Colonic mucosa (tissue), 4 donors: ENCODE measurements around the gene C1orf94. TPM values are rescaled to one million over a fixed set of nuclear protein-coding genes. Genes with fewer than 3 reads are reported as not detected.

Source experiments
- DNase-seq: peaks from one replicate; pipeline ENCODE4 v3.0.0-alpha.2; 2020
- H3K27ac ChIP-seq: fragments of 200-600 bp; one replicate; pipeline ENCODE4 v1.8.0; 2021
- H3K27me3 ChIP-seq: fragments of 200-600 bp; one replicate; pipeline ENCODE4 v1.8.0; 2021
- H3K36me3 ChIP-seq: fragments of 200-600 bp; one replicate; pipeline ENCODE4 v1.8.0; 2021
- H3K4me1 ChIP-seq: fragments of 200-600 bp; one replicate; pipeline ENCODE4 v1.8.0; 2021; ENCODE audit warnings: mild to moderate bottlenecking
- H3K4me3 ChIP-seq: fragments of 200-600 bp; one replicate; pipeline ENCODE4 v1.8.0; 2021
- H3K9ac ChIP-seq, 2 donors: one replicate each; pipeline ENCODE4 v1.7.0; 2013; ENCODE audit warnings: control low read depth in 2 of 2, low read depth in 2 of 2, low read length in 2 of 2
- H3K9me3 ChIP-seq: fragments of 200-600 bp; one replicate; pipeline ENCODE4 v1.8.0; 2021
- CTCF ChIP-seq: fragments of 200-600 bp; IDR thresholded peaks from one replicate; pipeline ENCODE4 v1.8.0; 2022; ENCODE audit warnings: antibody characterized with exemption, mild to moderate bottlenecking
- intact Hi-C: fragments of 100-400 bp; cut with DNase I; formaldehyde crosslinking; loops from one replicate; pipeline ENCODE4 v1.14.1; 2022
- total RNA-seq, 2 donors: library from RNA; stranded (reverse); fragmentation: NEBNext Ultra II Directional in 1 of 2; extraction: Animal tissue kit (Norgen Biotek cat#: 25700) in 1 of 2; gene quantifications; one replicate each; pipeline ENCODE4 v1.2.1, GENCODE V29; 2021
- donor health status: healthy.
- donor health status: DM: no; HTN: no; CAD: no.
- donor health status: DM: no; HTN: no; CAD: no.

C1orf94 gene
- total RNA-seq, 2 donors from 2014 or later: not detected

GRCh38 chr1:34131396-34132160, 45.1 kb upstream of the C1orf94 start:
- Histone ChIP-seq H3K27me3 (no peaks in the 10 kb centered on the region), H3K4me3 (no peak overlapping the region), H3K9ac (no peak overlapping the region), H3K27ac (no peak overlapping the region), H3K4me1 (no peaks in the 10 kb centered on the region), H3K9me3 (no peaks in the 10 kb centered on the region), H3K36me3 (no peaks in the 10 kb centered on the region)
- no peak for TF ChIP-seq CTCF
- intact Hi-C loops: no loop called here
- DNase-seq: no peak

GRCh38 chr1:34132161-34132420, 44.6 kb upstream of the C1orf94 start:
- no peak for DNase-seq
- no peak for TF ChIP-seq CTCF
- no peaks in the 10 kb centered on the region for H3K9me3 ChIP-seq
- no peak overlapping the region for H3K9ac ChIP-seq
- H3K27ac ChIP-seq: no peak overlapping the region
- intact Hi-C loops: no loop called here
- H3K36me3 ChIP-seq: no peaks in the 10 kb centered on the region
- H3K4me1 ChIP-seq: no peaks in the 10 kb centered on the region
- no peak overlapping the region for H3K4me3 ChIP-seq
- H3K27me3 ChIP-seq: no peaks in the 10 kb centered on the region

DNA sequence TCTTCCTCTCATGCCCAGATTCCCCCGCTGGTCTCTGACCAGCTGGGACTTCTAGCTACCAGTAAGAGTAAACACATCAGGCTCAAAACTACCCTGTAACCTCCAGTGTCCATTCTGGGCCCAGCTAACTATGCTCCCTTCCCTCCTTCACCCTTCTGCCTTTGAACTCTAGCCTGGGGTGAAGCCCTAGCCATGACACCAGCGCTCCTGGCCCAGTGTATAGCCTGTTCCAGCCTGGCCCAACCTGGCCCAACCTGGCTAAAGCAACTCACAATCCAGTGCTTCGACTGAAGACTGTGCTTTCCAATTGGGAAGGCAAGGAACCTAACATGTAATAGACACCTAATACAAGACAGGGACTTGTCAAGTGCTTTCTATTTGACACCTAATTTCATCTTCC, 39.3 kb upstream of the C1orf94 start:
- Histone ChIP-seq H3K27ac (no peak overlapping the region), H3K4me1 (no peaks in the 10 kb centered on the region), H3K4me3 (no peak overlapping the region), H3K9ac (no peak overlapping the region), H3K36me3 (no peaks in the 10 kb centered on the region), H3K27me3 (no peaks in the 10 kb centered on the region), H3K9me3 (no peaks in the 10 kb centered on the region)
- TF ChIP-seq CTCF: no peak
- intact Hi-C loops: no loop called here
- no peak for DNase-seq

- intact Hi-C loops: no loop called here
- no peaks in the 10 kb centered on the region for H3K9me3 ChIP-seq
- H3K9ac ChIP-seq: no peak overlapping the region
- no peaks in the 10 kb centered on the region for H3K4me1 ChIP-seq
- no peak overlapping the region for H3K27ac ChIP-seq
- H3K27me3 ChIP-seq: no peaks in the 10 kb centered on the region
- TF ChIP-seq CTCF: no peak
- DNase-seq: no peak
- H3K36me3 ChIP-seq: no peaks in the 10 kb centered on the region
- no peak overlapping the region for H3K4me3 ChIP-seq
These were observed 36.6 kb upstream of the C1orf94 start for GRCh38 chr1:34140011-34140676.

DNA sequence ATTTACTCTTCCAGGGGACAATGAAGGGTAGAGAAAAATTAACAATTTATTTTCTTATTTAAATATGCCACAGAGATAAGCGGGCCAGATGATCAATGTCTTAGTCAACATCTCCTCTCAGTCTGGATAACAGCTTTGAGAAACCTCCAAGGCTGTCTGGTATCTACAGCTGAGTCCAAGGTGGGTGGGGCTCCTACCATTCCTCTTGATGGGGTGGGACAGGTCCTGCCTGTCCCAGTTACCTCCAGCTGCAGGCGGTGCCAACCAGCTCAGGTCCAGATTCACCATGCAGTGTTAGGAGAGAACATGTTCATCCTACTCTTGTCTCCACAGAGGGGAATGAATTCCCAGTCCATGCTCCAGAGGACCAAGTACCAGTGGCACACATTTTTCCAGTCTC, 32.7 kb upstream of the C1orf94 start:
- H3K27ac ChIP-seq: no peak overlapping the region
- intact Hi-C loops: no loop called here
- no peaks in the 10 kb centered on the region for H3K27me3 ChIP-seq
- no peak overlapping the region for H3K9ac ChIP-seq
- H3K36me3 ChIP-seq: no peaks in the 10 kb centered on the region
- H3K4me3 ChIP-seq: no peak overlapping the region
- H3K4me1 ChIP-seq: no peaks in the 10 kb centered on the region
- DNase-seq: no peak
- H3K9me3 ChIP-seq: no peaks in the 10 kb centered on the region
- TF ChIP-seq CTCF: no peak
